HCEC 1CT (cell line): ENCODE data around the gene FHIT.
A peak's percentile ranks its signal among the peaks of the same experiment; 100 is the strongest.
"Not testable (repeated sequence)": the region's sequence is repeated elsewhere in the genome, so short reads cannot be mapped to it uniquely, and the experiment has no call there.

Experiments used
- DNase-seq: peaks from one replicate; pipeline ENCODE4 v3.0.0-alpha.2; 2017

FHIT gene

GRCh38 chr3:60696428-60697125, 554.7 kb downstream of the FHIT start:
- DNase-seq: no peak

GRCh38 chr3:60675424-60675823, 575.8 kb downstream of the FHIT start:
- DNase-seq: no peak

GRCh38 chr3:60674870-60675269, 576.4 kb downstream of the FHIT start:
- no peak for DNase-seq

GRCh38 chr3:60673123-60673522, 578.1 kb downstream of the FHIT start:
- DNase-seq: no peak

GRCh38 chr3:60672337-60672736, 578.9 kb downstream of the FHIT start:
- not testable (repeated sequence) for DNase-seq

- no peak for DNase-seq
These were observed 581.6 kb downstream of the FHIT start for GRCh38 chr3:60669636-60670035.

GRCh38 chr3:60660026-60660425, 591.2 kb downstream of the FHIT start:
- no peak for DNase-seq

GRCh38 chr3:60659098-60659497, 592.2 kb downstream of the FHIT start:
- DNase-seq: no peak

- DNase-seq: no peak
These were observed 593.3 kb downstream of the FHIT start for GRCh38 chr3:60657972-60658371.

GRCh38 chr3:60652829-60653228, 598.4 kb downstream of the FHIT start:
- no peak for DNase-seq

- no peak for DNase-seq
These were observed 599.5 kb downstream of the FHIT start for GRCh38 chr3:60651799-60652198.

GRCh38 chr3:60650171-60650570, 601.1 kb downstream of the FHIT start:
- no peak for DNase-seq

GRCh38 chr3:60645801-60646200, 605.5 kb downstream of the FHIT start:
- peak; percentile 2 for DNase-seq

- DNase-seq: no peak
These were observed 607.4 kb downstream of the FHIT start for GRCh38 chr3:60643831-60644230.

GRCh38 chr3:60641354-60641753, 609.9 kb downstream of the FHIT start:
- no peak for DNase-seq

- DNase-seq: peak; percentile 9
These were observed 614.4 kb downstream of the FHIT start for GRCh38 chr3:60636846-60637245.

GRCh38 chr3:60633644-60634043, 617.6 kb downstream of the FHIT start:
- no peak for DNase-seq

- no peak for DNase-seq
These were observed 619.7 kb downstream of the FHIT start for GRCh38 chr3:60631509-60631908.

GRCh38 chr3:60630953-60631352, 620.3 kb downstream of the FHIT start:
- no peak for DNase-seq

GRCh38 chr3:60629816-60630215, 621.4 kb downstream of the FHIT start:
- no peak for DNase-seq

- DNase-seq: no peak
These were observed 628.9 kb downstream of the FHIT start for GRCh38 chr3:60622349-60622748.

- no peak for DNase-seq
These were observed 634.1 kb downstream of the FHIT start for GRCh38 chr3:60617188-60617587.

- no peak for DNase-seq
These were observed 637.4 kb downstream of the FHIT start for GRCh38 chr3:60613769-60614303.

GRCh38 chr3:60610441-60611112, 640.7 kb downstream of the FHIT start:
- DNase-seq: peak; percentile 91
